Activated CD8-positive, alpha-beta memory T cell treated with anti-CD3 and anti-CD28 coated beads, Interleukin-2, amount 50 U/mL, for 4 hours (primary cell): ENCODE data around the gene ANGPTL4.

Experiments
- DNase-seq: peaks from one replicate; pipeline ENCODE4 v3.0.0-alpha.2; 2020

The ANGPTL4 gene

GRCh38 chr19:8421484-8422461, 57.8 kb downstream of the ANGPTL4 start:
- no peak for DNase-seq

- no peak for DNase-seq
Observed at GRCh38 chr19:8423817-8424223, 59.9 kb downstream of the ANGPTL4 start.
